A549 (cell line): ENCODE results near the gene VPS50. TPM values are rescaled to one million over a fixed set of nuclear protein-coding genes. Genes with fewer than 3 reads are reported as not detected.
A peak's percentile ranks its signal among the peaks of the same experiment; 100 is the strongest.

Experiments used
- ATAC-seq, 2 experiments: fragments of 200-7000 bp in 1 of 2; fragments of >200 bp in 1 of 2; cut with Nextera tagmentation in 1 of 2; cut with Tn5 transposase in 1 of 2; 3 replicates each; pipeline versions ENCODE4 v1.8.0 to v1.9.1; 2018 to 2020; ENCODE audit warnings: mild to moderate bottlenecking in 1 of 2, moderate library complexity in 1 of 2
- CTCF ChIA-PET: fragments of 300-600 bp; sonication (Branson Sonifier 250); formaldehyde crosslinking; extraction: SDS; loops from one replicate; lab custom pipeline; 2021; ENCODE audit warnings: antibody characterized with exemption, inconsistent platforms; lab: Yijun Ruan, JAX
- POLR2A ChIA-PET: fragments of 350-600 bp; formaldehyde crosslinking; extraction: SDS; loops from one replicate; lab custom pipeline; 2021; ENCODE audit warnings: antibody characterized with exemption, inconsistent platforms; lab: Yijun Ruan, JAX
- DNase-seq, 2 experiments: peaks; one replicate each; pipeline versions ENCODE4 v3.0.0 to v3.0.0-alpha.2; 2011 to 2016; ENCODE audit warnings: low read depth in 1 of 2, low spot score in 1 of 2
- FAIRE-seq: peaks from 2 replicates; lab custom pipeline; 2011; peaks lifted over from hg19 to GRCh38; lab: Jason Lieb, UNC
- H3K27ac ChIP-seq, 2 experiments: fragments of >200 bp; sonication (Bioruptor Twin); formaldehyde crosslinking; 3 replicates each; pipeline ENCODE4 v1.5.1; 2016 to 2017
- H3K4me1 ChIP-seq: fragments of >200 bp; sonication (Bioruptor Twin); formaldehyde crosslinking; 3 replicates; pipeline ENCODE4 v1.6.1; 2016
- H3K4me2 ChIP-seq: fragments of >200 bp; sonication (Bioruptor Twin); formaldehyde crosslinking; 3 replicates; pipeline ENCODE4 v1.6.1; 2016
- H3K4me3 ChIP-seq: fragments of >200 bp; sonication (Bioruptor Twin); formaldehyde crosslinking; 3 replicates; pipeline ENCODE4 v1.5.1; 2016
- H3K9me3 ChIP-seq: fragments of >200 bp; sonication (Bioruptor Twin); formaldehyde crosslinking; 3 replicates; pipeline ENCODE4 v1.6.1; 2016
- CBX8 ChIP-seq: fragments of 200-600 bp; sonication (generic); IDR thresholded peaks from 2 replicates; pipeline ENCODE4 v1.6.1; 2016
- E2F6 ChIP-seq: IDR thresholded peaks from 2 replicates; pipeline ENCODE4 v1.6.1; 2012; ENCODE audit warnings: low read depth, borderline replicate concordance
- EHMT2 ChIP-seq: fragments of 200-600 bp; sonication (generic); IDR thresholded peaks from 2 replicates; pipeline ENCODE4 v1.6.1; 2016; ENCODE audit warnings: antibody characterized with exemption, low read depth, mild to moderate bottlenecking, moderate library complexity
- FOXS1 ChIP-seq: fragments of 250-450 bp; sonication (Bioruptor Pico); IDR thresholded peaks from 2 replicates; pipeline ENCODE4 v1.5.0; 2020; ENCODE audit warnings: mild to moderate bottlenecking, moderate library complexity
- HES2 ChIP-seq: fragments of >200 bp; sonication (Bioruptor Twin); formaldehyde crosslinking; IDR thresholded peaks from 2 replicates; pipeline ENCODE4 v1.6.1; 2016
- HOXA7 ChIP-seq: fragments of 250-450 bp; sonication (Bioruptor Pico); IDR thresholded peaks from 2 replicates; pipeline ENCODE4 v1.5.0; 2020; ENCODE audit warnings: mild to moderate bottlenecking, moderate library complexity
- KDM1A ChIP-seq: fragments of 200-600 bp; sonication (generic); IDR thresholded peaks from 2 replicates; pipeline ENCODE4 v1.6.1; 2016; ENCODE audit warnings: low read depth, mild to moderate bottlenecking
- MAFK ChIP-seq: fragments of 450-650 bp; IDR thresholded peaks from 2 replicates; pipeline ENCODE4 v1.6.1; 2014; ENCODE audit not compliant: partially characterized antibody
- MAZ ChIP-seq: fragments of 150-350 bp; IDR thresholded peaks from 2 replicates; pipeline ENCODE4 v1.6.1; 2014; ENCODE audit warnings: antibody characterized with exemption, low read depth, low read length, borderline replicate concordance
- NPAS2 ChIP-seq: fragments of 250-450 bp; sonication (Bioruptor Pico); IDR thresholded peaks from 2 replicates; pipeline ENCODE4 v1.8.0; 2022; ENCODE audit warnings: mild to moderate bottlenecking, moderate library complexity, borderline replicate concordance
- PBX3 ChIP-seq: IDR thresholded peaks from 2 replicates; pipeline ENCODE4 v1.6.1; 2012
- POLR2A ChIP-seq: IDR thresholded peaks from 2 replicates; pipeline ENCODE4 v1.6.1; 2012; ENCODE audit warnings: mild to moderate bottlenecking, low read length
- RAD21 ChIP-seq, 2 experiments: fragments of >200 bp in 1 of 2; sonication (Bioruptor Twin) in 1 of 2; formaldehyde crosslinking in 1 of 2; IDR thresholded peaks in 1 of 2; conservative IDR thresholded peaks in 1 of 2; 2 replicates in 1 of 2; 3 replicates in 1 of 2; pipeline ENCODE4 v1.6.1; 2012 to 2018; ENCODE audit warnings: inconsistent platforms in 1 of 2
- REST ChIP-seq: fragments of 200-600 bp; sonication (generic); IDR thresholded peaks from 2 replicates; pipeline ENCODE4 v1.6.1; 2016; ENCODE audit warnings: antibody characterized with exemption, mild to moderate bottlenecking, moderate library complexity
- RNF2 ChIP-seq: fragments of 200-600 bp; sonication (generic); IDR thresholded peaks from 2 replicates; pipeline ENCODE4 v1.6.1; 2016; ENCODE audit warnings: low read depth, mild to moderate bottlenecking, antibody characterized with exemption, moderate library complexity, borderline replicate concordance
- SREBF2 ChIP-seq: fragments of 450-650 bp; IDR thresholded peaks from 2 replicates; pipeline ENCODE4 v1.6.1; 2014; ENCODE audit warnings: mild to moderate bottlenecking, moderate library complexity
- TFCP2L1 ChIP-seq: fragments of 250-450 bp; sonication (Bioruptor Pico); IDR thresholded peaks from 2 replicates; pipeline ENCODE4 v1.5.0; 2021; ENCODE audit warnings: mild to moderate bottlenecking
- WGBS: methylation state at CpG from one replicate; pipeline ENCODE4 v1.1.6; 2017; ENCODE audit errors: missing lambda C conversion rate; 5-methylcytosine and 5-hydroxymethylcytosine counted together
- polyA plus RNA-seq, 4 experiments: library from polyadenylated mRNA; depleted of rRNA in 3 of 4; stranded (reverse); fragments of >200 nt; fragmentation: RNase III in 1 of 4; extraction: RNeasy Plus Mini Kit Qiagen cat#74134 plus additional on column Dnase treatment in 1 of 4; gene quantifications; 2 replicates in 3 of 4; 3 replicates in 1 of 4; pipeline ENCODE4 v1.2.3, GENCODE V29; 2011 to 2017

The VPS50 gene
- polyA plus RNA-seq, 2 of the 4 experiments (the other 2 are of a cell fraction) = 8.9 to 19.0 TPM

- ATAC-seq = no peak
- FAIRE-seq = no peak
- POLR2A ChIA-PET = no interaction called here
- no peak for DNase-seq
- Histone ChIP-seq H3K9me3 (no peaks in the 10 kb centered on the region), H3K4me3 (no peak overlapping the region), H3K4me2 (no peak overlapping the region), H3K4me1 (no peaks in the 10 kb centered on the region), H3K27ac (no peak overlapping the region)
- WGBS = 25% methylated on average over 6 of the region's 6 CpGs
- CTCF ChIA-PET = no interaction called here
- TF ChIP-seq CBX8 (peak; percentile 54; the same call in 1 of the 2 replicates), KDM1A (no peak), MAFK (peak; percentile 63), SREBF2 (no peak)
These were observed 43.1 kb upstream of the VPS50 start for GRCh38 chr7:93188870-93189634.

- POLR2A ChIA-PET = no interaction called here
- 4% methylated on average over 3 of the region's 3 CpGs for WGBS
- Histone ChIP-seq H3K27ac (no peak overlapping the region), H3K4me1 (no peaks in the 10 kb centered on the region), H3K9me3 (no peaks in the 10 kb centered on the region), H3K4me2 (no peak overlapping the region), H3K4me3 (no peak overlapping the region)
- CTCF ChIA-PET = interaction anchor here (0.6 to 1.5 kb wide), 3 partner anchors 22 to 688 kb away, joined by 3 read pairs; no protein-coding TSS in a partner anchor
- TF ChIP-seq POLR2A = no peak
- peak in 1 of 2 experiments; percentile 59; a peak in 1 of 6 replicates for ATAC-seq
- peak; percentile 18 for FAIRE-seq
- DNase-seq = no peak
These were observed 37.8 kb upstream of the VPS50 start for GRCh38 chr7:93194386-93194785.

GRCh38 chr7:93196336-93196735 lies 35.8 kb upstream of the VPS50 start:
- Histone ChIP-seq H3K4me3 (no peak overlapping the region), H3K9me3 (no peaks in the 10 kb centered on the region), H3K4me2 (no peak overlapping the region), H3K4me1 (no peaks in the 10 kb centered on the region), H3K27ac (no peak overlapping the region)
- no peak for DNase-seq
- WGBS = 28% methylated on average over 2 of the region's 2 CpGs
- no peak for FAIRE-seq
- ChIA-PET CTCF (no interaction called here), POLR2A (no interaction called here)
- no peak for ATAC-seq
- TF ChIP-seq RNF2 (no peak), REST (no peak), EHMT2 (no peak), E2F6 (no peak), MAZ (no peak)

- POLR2A ChIA-PET = no interaction called here
- ATAC-seq (no peak), FAIRE-seq (no peak)
These were observed 33.7 kb upstream of the VPS50 start for GRCh38 chr7:93198472-93198871.

More at GRCh38 chr7:93198472-93198871, 33.7 kb upstream of the VPS50 start:
- Histone ChIP-seq H3K4me1 (no peaks in the 10 kb centered on the region), H3K4me3 (no peak overlapping the region)
- DNase-seq = no peak
- CTCF ChIA-PET = no interaction called here
- no peak for TF ChIP-seq HES2
- no peak for TF ChIP-seq NPAS2 (CRISPR knock-in tag)
- no peak for TF ChIP-seq MAZ
- no peak for TF ChIP-seq FOXS1 (CRISPR knock-in tag)
- TF ChIP-seq TFCP2L1 (CRISPR knock-in tag) = no peak
- TF ChIP-seq PBX3 = no peak
- TF ChIP-seq HOXA7 (CRISPR knock-in tag) = no peak
- no peak for TF ChIP-seq RAD21 (conservative IDR thresholded peaks at IDR 0.05 in 1 of 2, IDR thresholded peaks at IDR 0.05 in 1 of 2)
- TF ChIP-seq E2F6 = no peak
- TF ChIP-seq, all 56 proteins: peak for 0
- Histone ChIP-seq H3K9me3 (no peaks in the 10 kb centered on the region), H3K4me2 (no peak overlapping the region), H3K27ac (no peak overlapping the region)
